ENCODE measurements around the gene STX2. TPM values are rescaled to one million over a fixed set of nuclear protein-coding genes. Genes with fewer than 3 reads are reported as not detected.

Gene STX2
- total and polyA plus RNA-seq, 4 donors, result 11.9 to 28.4 (median 20.9) TPM

- H3K9ac ChIP-seq (ENCODE audit: insufficient read depth in 1 of 2, low read length in 2 of 2), result no peak overlapping the region
- no peak overlapping the region for H3K27ac ChIP-seq (ENCODE audit: low read depth in 1 of 2, low read length in 1 of 2)
- H3K27me3 ChIP-seq (ENCODE audit: control insufficient read depth in 3 of 3, insufficient read depth in 3 of 3, low read length in 2 of 3), result no peaks in the 10 kb centered on the region
- ATAC-seq (ENCODE audit: insufficient read depth, low FRiP score), result no peak
- no peak overlapping the region for H3K4me3 ChIP-seq
- H3K4me1 ChIP-seq (ENCODE audit: control insufficient read depth in 5 of 5, insufficient read depth in 5 of 5, low read length in 5 of 5), result peaks cover 0 to 5% (median 0%) of the 10 kb centered on the region in 5 donors
- WGBS, 2 donors, result 91% methylated on average over 26 to 28 of the region's 28 CpGs
- peaks cover 1 to 9% (median 5%) of the 10 kb centered on the region in 4 donors for H3K9me3 ChIP-seq (ENCODE audit: control insufficient read depth in 4 of 4, insufficient read depth in 3 of 4, low read length in 3 of 4)
- H3K36me3 ChIP-seq (ENCODE audit: control insufficient read depth in 4 of 4, insufficient read depth in 4 of 4, low read length in 4 of 4), result peaks cover 0 to 8% (median 3%) of the 10 kb centered on the region in 4 donors
- no peak for DNase-seq
- TF ChIP-seq CTCF (IDR thresholded peaks at IDR 0.05; ENCODE audit: control extremely low read depth, extremely low read depth), result no peak
Measured at GRCh38 chr12:130780880-130781575, 58.0 kb downstream of the STX2 start.

DNA sequence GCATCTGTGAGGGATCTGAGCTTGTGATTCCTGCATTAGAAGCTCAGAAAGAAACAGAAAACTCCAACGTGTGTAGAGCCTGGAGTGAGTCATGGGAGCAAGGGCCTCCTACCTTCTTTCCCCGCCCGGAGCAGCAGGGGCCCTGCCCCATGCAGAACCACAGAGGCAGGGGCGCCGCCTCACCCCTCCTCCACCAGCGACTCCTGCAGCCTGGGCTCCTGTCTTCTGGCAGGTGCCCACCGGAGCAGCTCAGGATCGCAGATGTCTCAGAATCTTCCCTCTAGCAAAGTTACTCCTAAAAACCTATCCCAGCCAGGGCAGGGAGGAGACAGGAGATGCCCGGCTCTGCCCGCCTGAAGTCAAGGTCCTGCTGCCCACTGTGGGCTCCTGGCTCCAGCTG is 58.7 kb downstream of the STX2 start:
- Histone ChIP-seq H3K9me3 (ENCODE audit: control insufficient read depth in 4 of 4, insufficient read depth in 3 of 4, low read length in 3 of 4) (peaks cover 1 to 7% (median 5%) of the 10 kb centered on the region in 4 donors), H3K4me1 (ENCODE audit: control insufficient read depth in 5 of 5, insufficient read depth in 5 of 5, low read length in 5 of 5) (peaks cover 0 to 9% (median 0%) of the 10 kb centered on the region in 5 donors), H3K9ac (ENCODE audit: insufficient read depth in 1 of 2, low read length in 2 of 2) (no peak overlapping the region), H3K4me3 (no peak overlapping the region), H3K36me3 (ENCODE audit: control insufficient read depth in 4 of 4, insufficient read depth in 4 of 4, low read length in 4 of 4) (peaks cover 0 to 8% (median 2%) of the 10 kb centered on the region in 4 donors), H3K27me3 (ENCODE audit: control insufficient read depth in 3 of 3, insufficient read depth in 3 of 3, low read length in 2 of 3) (peaks cover 0 to 5% (median 0%) of the 10 kb centered on the region in 3 donors), H3K27ac (ENCODE audit: low read depth in 1 of 2, low read length in 1 of 2) (no peak overlapping the region)
- 89% methylated on average over 10 of the region's 10 CpGs for WGBS, 2 donors
- DNase-seq (no peak), ATAC-seq (ENCODE audit: insufficient read depth, low FRiP score) (no peak)
- TF ChIP-seq CTCF (IDR thresholded peaks at IDR 0.05; ENCODE audit: control extremely low read depth, extremely low read depth), result no peak

GRCh38 chr12:130778776-130779175 is 60.3 kb downstream of the STX2 start:
- Histone ChIP-seq H3K27ac (ENCODE audit: low read depth in 1 of 2, low read length in 1 of 2) (no peak overlapping the region), H3K9me3 (ENCODE audit: control insufficient read depth in 4 of 4, insufficient read depth in 3 of 4, low read length in 3 of 4) (peaks cover 0 to 5% (median 0%) of the 10 kb centered on the region in 4 donors), H3K27me3 (ENCODE audit: control insufficient read depth in 3 of 3, insufficient read depth in 3 of 3, low read length in 2 of 3) (peaks cover 0 to 9% (median 3%) of the 10 kb centered on the region in 3 donors), H3K4me3 (no peak overlapping the region), H3K9ac (ENCODE audit: insufficient read depth in 1 of 2, low read length in 2 of 2) (no peak overlapping the region), H3K36me3 (ENCODE audit: control insufficient read depth in 4 of 4, insufficient read depth in 4 of 4, low read length in 4 of 4) (peaks cover 0 to 8% (median 0%) of the 10 kb centered on the region in 4 donors), H3K4me1 (ENCODE audit: control insufficient read depth in 5 of 5, insufficient read depth in 5 of 5, low read length in 5 of 5) (peaks cover 0 to 9% (median 0%) of the 10 kb centered on the region in 5 donors)
- WGBS, 2 donors, result 76 to 88% methylated on average over 5 of the region's 5 CpGs
- TF ChIP-seq CTCF (IDR thresholded peaks at IDR 0.05; ENCODE audit: control extremely low read depth, extremely low read depth), result no peak
- no peak for DNase-seq
- ATAC-seq (ENCODE audit: insufficient read depth, low FRiP score), result no peak
